KOPT-K1 (cell line): ENCODE measurements around the gene BMF.
"Not testable (repeated sequence)": the region's sequence is repeated elsewhere in the genome, so short reads cannot be mapped to it uniquely, and the experiment has no call there.

Source experiments
- H3K27ac ChIP-seq: fragments of 200-600 bp; sonication (generic); 2 replicates; pipeline ENCODE4 v1.5.1; 2016; ENCODE audit warnings: antibody characterized with exemption, mild to moderate bottlenecking, low read depth, low read length; ENCODE audit not compliant: poor library complexity, severe bottlenecking
- H3K36me3 ChIP-seq: fragments of 200-600 bp; sonication (generic); 2 replicates; pipeline ENCODE4 v1.5.1; 2017; ENCODE audit warnings: antibody characterized with exemption, mild to moderate bottlenecking, low read length, moderate library complexity; ENCODE audit not compliant: insufficient read depth
- H3K9me3 ChIP-seq: fragments of 200-600 bp; sonication (generic); 2 replicates; pipeline ENCODE4 v1.5.1; 2017; ENCODE audit warnings: antibody characterized with exemption, low read length, mild to moderate bottlenecking; ENCODE audit not compliant: insufficient read depth, poor library complexity, severe bottlenecking

The BMF gene

DNA sequence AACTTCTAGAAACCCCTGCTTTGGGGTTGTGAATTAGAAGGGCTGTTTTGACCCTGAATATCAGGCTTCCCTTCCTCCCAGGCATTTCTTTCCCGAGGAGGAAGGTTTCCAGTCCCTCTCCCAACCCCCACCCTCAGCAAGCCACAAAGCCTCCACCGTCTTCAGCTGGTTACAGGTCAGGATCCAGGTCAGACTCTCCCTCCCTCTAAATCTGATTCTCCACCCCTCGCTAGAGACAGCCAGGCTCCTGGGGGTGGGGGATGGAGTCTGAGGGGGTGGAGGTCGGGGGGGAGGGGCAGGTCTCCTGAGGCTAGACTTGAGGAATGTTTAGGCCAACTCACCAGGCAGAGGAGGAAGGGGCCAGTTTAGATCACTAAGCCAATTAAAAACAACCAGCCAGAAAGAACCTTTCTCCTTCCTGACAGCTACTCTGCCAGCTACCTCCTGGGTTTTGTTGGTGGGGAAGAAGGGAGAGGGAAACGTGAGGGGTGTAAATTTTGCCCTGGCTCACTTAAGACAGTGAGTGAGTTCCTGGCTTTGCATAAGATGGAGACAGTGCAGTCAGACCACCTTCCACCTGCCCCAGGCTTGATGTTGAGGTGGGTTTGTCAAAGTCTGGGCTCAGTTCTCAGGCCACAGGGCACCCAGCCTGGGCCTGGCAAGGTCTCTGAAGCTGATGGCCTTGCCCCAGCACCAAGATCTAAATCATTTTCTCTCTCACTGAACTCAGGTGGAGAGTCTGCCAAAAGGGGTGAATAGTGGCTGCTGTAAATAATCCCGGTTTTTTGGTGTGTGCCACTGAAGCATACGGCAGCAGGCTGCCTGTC is 19.5 kb downstream of the BMF start:
- no peaks in the 10 kb centered on the region for H3K36me3 ChIP-seq
- H3K9me3 ChIP-seq: no peaks in the 10 kb centered on the region
- H3K27ac ChIP-seq: no peak overlapping the region

DNA sequence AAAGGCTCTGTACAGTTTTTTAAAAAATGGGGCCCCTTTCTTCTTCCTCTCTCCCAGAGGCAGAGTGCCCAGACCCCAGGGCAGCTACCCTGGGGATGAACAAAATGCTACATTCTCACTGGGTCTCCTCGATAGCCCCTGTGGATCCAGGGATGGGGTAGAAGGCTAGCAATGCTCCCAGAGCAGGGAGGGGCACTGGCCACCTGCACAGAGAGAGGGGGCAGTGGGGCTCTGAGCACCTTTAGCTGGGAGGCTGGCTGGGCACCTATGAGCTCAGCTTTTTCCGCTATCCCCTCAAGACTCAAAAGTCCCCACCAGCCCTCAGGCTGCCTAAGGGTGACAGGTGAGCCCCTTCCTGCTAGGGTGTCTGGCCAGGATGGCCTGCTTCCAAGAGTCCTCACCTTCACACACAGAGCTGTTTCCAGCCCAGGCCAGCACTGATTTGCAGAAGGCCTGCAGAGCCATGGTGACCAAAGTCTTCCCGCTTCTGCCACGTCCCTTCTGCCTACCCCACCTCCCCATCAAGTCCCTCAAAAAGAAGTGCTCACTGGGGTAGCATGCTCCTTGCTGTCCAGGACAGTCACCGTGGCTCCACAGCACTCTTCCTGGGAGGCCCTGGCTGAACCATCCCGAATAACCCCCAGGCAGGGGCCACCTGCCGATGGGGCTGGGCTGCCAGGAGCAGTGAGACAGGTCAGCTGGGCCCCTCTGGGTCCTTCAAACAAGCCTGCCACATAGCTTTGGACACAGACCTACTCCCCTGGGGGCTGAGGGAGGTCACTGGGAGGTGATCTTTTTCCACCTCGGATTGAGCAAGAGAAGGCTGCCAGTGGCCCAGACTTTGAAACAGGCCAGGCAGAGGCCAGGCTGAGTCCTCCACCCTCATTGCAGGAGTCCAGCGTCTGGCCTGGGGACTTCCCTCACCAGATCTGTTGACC is 20.4 kb downstream of the BMF start:
- no peaks in the 10 kb centered on the region for H3K9me3 ChIP-seq
- no peak overlapping the region for H3K27ac ChIP-seq

DNA sequence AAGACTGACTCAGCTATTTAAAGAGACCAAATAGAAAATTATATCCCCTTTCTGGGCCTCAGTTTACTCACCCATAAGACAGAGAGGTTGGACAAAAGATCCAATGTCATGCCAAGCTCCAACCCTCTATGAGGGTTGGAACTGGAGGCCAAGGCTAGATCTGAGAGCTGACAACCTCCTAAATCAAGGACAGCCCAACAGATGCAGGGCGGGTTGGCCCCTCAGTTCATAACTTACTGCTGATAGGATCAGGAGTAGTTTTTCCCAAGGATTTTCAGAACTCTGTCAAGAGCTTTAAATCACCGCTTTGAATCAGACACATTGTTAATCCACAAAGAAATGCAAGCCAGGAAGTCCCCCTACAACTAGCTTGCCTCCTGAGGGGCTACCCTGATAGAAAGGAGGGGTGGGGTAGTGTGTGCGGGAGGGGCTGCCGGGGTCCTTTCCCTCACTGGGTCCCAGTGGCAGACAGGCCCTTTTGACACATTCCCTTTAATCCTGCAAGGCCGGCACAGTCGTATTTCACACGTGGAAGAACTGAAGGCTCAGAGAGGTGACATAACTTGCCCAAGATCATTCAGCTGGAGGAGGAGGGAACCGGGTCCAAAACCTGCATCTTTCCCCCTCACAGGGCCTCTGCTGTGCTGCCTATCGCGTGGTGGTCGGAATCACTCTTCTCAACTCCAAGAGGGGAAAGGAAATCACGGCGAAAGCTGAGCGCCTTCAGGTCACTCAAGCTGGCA is 21.4 kb downstream of the BMF start:
- no peak overlapping the region for H3K27ac ChIP-seq
- H3K9me3 ChIP-seq: no peaks in the 10 kb centered on the region
- no peaks in the 10 kb centered on the region for H3K36me3 ChIP-seq

More for the DNA sequence above, 20.4 kb downstream of the BMF start:
- H3K36me3 ChIP-seq: no peaks in the 10 kb centered on the region

DNA sequence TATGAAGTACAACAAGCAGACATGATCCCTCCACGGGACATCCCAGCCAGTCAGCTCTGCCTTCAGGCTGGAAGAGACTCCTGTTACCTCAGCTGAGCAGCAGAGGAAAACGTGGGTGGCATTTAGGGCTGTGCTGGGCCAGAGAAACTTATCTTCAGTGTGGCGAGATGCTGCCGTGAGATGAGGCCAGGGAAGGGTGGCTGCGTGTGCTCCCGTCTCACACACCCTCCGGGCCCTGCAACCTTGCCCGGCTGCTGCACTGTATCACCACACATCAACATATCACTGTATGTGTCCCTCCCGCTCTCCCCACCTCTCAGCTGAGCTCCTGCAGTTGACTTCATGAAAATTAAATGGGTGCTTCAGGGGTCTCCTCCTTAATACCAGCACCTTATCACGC is 23.4 kb downstream of the BMF start:
- H3K27ac ChIP-seq: no peak overlapping the region
- H3K9me3 ChIP-seq: no peaks in the 10 kb centered on the region
- H3K36me3 ChIP-seq: no peaks in the 10 kb centered on the region

DNA sequence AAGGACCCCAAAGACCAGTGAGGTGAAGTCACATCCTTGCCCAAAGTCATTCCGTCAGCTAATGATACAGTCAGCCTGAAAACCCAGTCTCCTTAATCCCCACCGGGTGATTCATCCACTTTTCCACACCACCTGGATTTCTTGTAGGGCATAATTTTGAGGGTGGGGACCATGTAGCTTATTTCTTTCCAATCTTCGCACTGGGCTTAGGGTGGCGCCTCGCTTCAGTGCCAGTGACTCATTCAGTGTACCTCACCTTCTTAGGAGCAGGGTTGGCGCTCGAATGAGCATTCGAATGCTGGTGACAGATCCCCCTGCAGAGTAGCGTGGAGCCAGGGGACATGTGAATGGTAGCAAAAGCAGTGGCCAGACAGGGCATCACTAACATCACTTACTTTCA is 24.0 kb downstream of the BMF start:
- Histone ChIP-seq H3K9me3 (no peaks in the 10 kb centered on the region), H3K36me3 (no peaks in the 10 kb centered on the region), H3K27ac (no peak overlapping the region)

DNA sequence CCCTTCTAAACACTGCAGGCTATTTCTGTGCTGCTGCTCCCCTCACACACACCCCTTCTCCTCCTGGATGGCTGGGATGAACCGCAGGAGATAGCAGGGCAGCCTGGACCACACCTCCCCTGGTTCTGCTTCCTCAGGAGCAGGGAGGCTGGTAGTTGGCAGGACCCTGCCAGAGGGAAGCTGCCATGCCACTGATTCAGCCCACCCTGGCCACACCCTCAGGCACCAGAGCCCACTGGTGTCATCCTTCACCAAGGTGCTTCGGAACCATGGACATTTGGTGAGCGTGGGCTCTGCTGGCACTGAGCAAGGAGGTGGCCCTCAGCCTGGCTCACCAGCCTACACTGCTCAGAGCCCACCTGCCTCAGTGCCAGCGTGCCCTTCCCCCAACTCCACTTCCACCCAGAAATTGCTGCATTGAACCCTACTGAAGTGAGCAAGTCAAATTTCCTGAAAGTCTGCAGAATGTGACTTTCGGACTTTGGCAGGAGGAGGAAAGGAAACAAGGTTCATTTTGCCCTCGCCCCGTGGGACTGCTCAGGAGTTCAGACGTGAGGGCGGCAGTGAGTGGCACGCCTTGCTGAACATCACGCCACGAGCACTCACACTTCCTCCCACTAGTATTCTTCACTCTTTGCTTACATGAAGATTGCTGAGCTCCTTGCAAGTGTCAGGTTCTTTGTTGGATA is 26.3 kb downstream of the BMF start:
- no peaks in the 10 kb centered on the region for H3K9me3 ChIP-seq
- H3K27ac ChIP-seq: no peak overlapping the region

DNA sequence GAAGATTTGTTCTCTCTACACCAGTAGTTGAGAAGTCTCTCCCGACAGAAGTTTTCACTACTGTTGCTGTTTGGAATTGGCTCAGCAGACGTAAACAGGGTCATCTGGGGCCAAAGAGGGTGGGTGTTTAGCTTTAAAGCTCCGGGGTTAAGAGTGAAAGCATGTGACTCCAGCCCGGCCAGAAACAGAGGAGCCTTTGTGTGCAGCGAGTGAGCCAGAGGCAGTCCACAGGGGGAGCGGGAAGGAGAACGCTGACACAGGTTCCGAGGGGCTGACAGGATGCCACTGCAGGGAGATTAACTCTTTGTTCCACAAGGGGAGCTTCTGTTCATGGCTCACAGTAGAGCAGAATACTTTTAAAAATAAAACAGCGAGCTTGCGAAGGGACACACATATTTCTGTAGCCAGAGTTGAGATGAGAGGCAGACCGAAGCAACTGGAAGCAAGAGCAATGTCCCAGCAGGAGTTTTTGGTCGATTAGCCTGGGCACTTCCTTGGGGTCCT is 26.9 kb downstream of the BMF start:
- H3K27ac ChIP-seq: no peak overlapping the region
- H3K36me3 ChIP-seq: no peaks in the 10 kb centered on the region
- no peaks in the 10 kb centered on the region for H3K9me3 ChIP-seq

More for the DNA sequence above, 26.3 kb downstream of the BMF start:
- H3K36me3 ChIP-seq: no peaks in the 10 kb centered on the region

DNA sequence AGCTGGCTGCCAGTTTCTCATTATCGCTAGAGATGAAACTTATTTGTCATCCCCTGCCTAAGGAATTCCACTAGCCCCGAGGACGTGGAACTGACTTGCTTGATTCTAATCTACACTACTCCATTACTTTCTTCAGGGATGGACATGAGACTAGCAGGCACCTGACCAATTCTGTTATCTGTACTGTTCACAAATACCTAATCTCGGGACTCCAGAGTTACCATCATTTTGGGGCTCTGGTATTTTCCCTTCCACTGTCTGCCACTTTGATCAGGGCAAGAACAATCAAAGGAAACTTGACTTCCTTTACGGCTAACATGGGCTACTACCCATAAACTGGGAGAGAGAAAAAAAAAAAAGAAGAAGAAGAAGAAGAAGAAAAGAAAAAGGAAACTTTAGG is 27.8 kb downstream of the BMF start:
- Histone ChIP-seq H3K36me3 (no peaks in the 10 kb centered on the region), H3K27ac (no peak overlapping the region), H3K9me3 (no peaks in the 10 kb centered on the region)

DNA sequence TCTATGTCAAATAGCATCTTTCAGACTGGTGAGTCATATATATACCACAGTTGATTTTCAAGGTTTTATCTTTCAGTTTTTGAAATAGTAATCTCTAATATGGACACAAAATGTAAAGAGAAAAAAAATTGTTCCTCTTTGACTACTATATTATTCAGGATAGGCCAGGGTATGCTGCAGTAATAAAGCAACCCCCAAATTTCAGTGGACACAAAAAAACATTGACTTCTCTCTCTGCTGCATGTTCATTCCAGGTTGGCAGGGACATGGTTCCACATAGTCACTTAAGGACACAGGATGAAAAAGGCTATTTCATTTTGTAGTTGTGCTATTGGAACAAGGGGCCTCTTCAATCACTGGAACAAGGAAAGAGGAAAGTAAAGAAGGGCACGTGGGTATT is 28.6 kb downstream of the BMF start:
- no peak overlapping the region for H3K27ac ChIP-seq
- no peaks in the 10 kb centered on the region for H3K36me3 ChIP-seq

DNA sequence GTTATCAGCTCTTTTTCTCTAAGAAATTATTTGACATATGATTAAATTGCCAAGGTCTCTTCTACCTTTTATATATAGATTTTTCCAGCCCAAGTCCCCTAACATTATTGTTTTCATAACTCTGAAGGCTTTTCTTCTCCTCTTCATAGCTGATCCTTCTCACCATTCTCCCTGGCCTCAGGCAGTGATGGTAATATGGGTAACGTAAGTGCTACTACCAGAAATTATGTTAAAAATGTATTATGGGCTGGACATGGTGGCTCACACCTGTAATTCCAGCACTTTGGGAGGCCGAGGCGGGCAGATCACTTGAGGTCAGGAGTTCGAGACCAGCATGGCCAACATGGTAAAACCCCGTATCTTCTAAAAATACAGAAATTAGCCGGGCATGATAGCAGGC is 29.2 kb downstream of the BMF start:
- no peak overlapping the region for H3K27ac ChIP-seq
- no peaks in the 10 kb centered on the region for H3K9me3 ChIP-seq
- H3K36me3 ChIP-seq: no peaks in the 10 kb centered on the region

More for the DNA sequence above, 28.6 kb downstream of the BMF start:
- H3K9me3 ChIP-seq: no peaks in the 10 kb centered on the region

DNA sequence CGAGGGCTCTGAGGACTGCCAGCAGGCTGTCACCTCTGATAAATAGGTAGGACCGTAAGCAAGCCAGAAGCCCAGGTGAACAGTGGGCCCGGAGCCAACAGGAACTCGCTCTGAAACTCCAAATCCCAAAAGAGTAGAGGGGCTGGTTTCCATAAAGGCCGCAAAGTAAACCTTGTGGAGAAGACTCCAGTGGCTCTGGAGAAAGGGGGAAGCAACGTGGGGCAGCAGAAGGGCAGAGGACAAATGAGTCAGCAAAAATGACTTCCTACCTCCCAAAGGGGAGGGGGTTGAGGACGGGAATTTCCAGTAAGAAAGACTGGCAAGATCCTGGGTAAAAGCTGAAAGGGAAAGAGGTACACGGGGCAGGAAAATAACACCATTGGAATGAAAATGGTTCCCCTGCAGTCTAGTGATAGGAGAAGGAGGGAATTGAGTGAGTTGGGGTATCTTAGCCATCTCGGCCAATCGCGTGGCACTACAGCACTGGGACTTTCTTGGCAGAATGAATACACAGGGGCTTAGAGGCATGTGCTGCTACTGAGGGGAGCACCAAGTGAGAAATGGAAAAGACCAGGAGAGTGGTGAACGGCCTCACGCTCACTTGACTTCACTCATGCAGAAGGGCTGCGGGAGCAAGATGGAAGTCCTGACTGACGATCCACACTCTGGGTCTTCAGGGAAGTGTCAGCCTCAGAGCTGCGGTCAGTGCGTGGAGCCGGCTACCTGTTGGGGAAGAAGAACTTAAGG is 33.2 kb downstream of the BMF start:
- no peaks in the 10 kb centered on the region for H3K9me3 ChIP-seq
- H3K36me3 ChIP-seq: no peaks in the 10 kb centered on the region
- H3K27ac ChIP-seq: no peak overlapping the region

DNA sequence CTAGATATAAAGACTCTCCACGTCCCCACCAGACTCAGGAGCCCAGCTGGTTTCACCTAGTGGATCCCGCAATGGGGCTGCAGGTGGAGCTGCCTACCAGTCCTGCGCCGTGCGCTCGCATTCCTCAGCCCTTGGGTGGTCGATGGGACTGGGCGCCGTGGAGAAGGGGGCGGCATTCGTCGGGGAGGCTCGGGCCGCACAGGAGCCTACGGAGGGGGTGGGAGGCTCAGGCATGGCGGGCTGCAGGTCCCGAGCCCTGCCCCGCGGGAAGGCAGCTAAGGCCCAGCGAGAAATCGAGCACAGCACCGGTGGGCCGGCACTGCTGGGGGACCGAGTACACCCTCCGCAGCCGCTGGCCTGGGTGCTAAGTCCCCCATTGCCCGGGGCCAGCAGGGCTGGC is 34.0 kb downstream of the BMF start:
- H3K27ac ChIP-seq: not testable (repeated sequence)

DNA sequence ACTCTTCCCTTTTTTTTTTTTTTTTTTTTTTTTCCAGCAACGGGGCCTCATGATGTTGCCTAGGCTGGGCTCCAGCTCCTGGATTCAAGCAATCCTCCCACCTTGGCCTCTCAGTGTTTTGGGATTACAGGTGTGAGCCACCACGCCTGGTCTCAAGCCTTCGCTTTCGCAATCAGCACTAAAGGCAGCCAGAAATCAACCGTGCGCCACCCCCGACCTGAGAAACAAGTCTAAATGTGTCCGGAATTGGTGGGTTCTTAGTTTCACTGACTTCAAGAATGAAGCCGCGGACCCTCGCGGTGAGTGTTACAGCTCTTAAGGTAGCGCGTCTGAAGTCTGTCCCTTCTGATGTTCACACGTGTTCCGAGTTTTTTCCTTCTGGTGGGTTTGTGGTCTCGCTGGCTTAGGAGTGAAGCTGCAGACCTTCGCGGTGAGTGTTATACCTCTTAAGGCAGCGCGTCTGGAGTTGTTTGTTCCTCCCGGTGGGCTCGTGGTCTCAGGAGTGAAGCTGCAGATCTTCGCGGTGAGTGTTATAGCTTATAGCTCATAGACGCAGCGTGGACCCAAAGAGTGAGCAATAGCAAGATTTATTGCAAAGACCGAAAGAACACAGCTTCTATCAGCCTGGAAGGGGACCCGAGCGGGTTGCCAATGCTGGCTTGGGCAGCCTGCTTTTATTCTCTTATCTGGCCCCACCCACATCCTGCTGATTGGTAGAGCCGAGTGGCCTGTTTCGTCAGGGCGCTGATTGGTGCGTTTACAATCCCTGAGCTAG is 34.8 kb downstream of the BMF start:
- peak overlapping the region; percentile 22 for H3K27ac ChIP-seq
- H3K36me3 ChIP-seq, H3K9me3 ChIP-seq: not testable (repeated sequence)

More for the DNA sequence above, 34.0 kb downstream of the BMF start:
- H3K36me3 ChIP-seq, H3K9me3 ChIP-seq: not testable (repeated sequence)
